ENCODE measurements around the gene SPATA6L. TPM values are rescaled to one million over a fixed set of nuclear protein-coding genes. Genes with fewer than 3 reads are reported as not detected.

Gene SPATA6L
- total and polyA plus RNA-seq, 4 donors: 1.6 to 6.2 (median 2.2) TPM

DNA sequence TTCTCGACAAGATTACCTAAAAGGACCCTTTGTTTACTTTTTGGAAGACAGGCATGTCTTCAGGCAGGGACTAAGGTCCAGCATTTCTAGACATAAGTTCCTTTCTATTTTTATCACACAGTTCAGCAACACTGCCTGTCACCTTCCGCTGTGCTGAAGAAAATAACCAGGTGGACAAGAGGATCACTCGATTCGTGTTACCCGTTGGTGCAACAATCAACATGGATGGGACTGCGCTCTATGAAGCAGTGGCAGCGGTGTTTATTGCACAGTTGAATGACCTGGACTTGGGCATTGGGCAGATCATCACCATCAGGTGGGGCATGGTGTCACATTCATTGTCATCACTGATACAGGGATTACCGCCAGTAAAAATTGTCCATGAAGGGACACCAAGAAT lies 89.8 kb downstream of the SPATA6L start:
- H3K9ac ChIP-seq (ENCODE audit: low read depth in 1 of 2, low read length in 2 of 2): no peak overlapping the region
- no peaks in the 10 kb centered on the region for H3K27me3 ChIP-seq (ENCODE audit: control insufficient read depth in 4 of 4, insufficient read depth in 4 of 4, low read length in 3 of 4)
- H3K9me3 ChIP-seq (ENCODE audit: control insufficient read depth in 4 of 4, low read length in 3 of 4): no peaks in the 10 kb centered on the region
- no peak for TF ChIP-seq JUND (IDR thresholded peaks at IDR 0.05)
- TF ChIP-seq RXRA (IDR thresholded peaks at IDR 0.05): no peak
- TF ChIP-seq YY1 (IDR thresholded peaks at IDR 0.05): no peak
- no peak for TF ChIP-seq HNF4G (IDR thresholded peaks at IDR 0.05)
- TF ChIP-seq CTCF (IDR thresholded peaks at IDR 0.05; ENCODE audit: low read depth, low read length, missing input control): no peak
- TF ChIP-seq TAF1 (conservative IDR thresholded peaks at IDR 0.05): no peak
- no peak for TF ChIP-seq MAX (IDR thresholded peaks at IDR 0.05)
- peaks cover 12 to 43% (median 18%) of the 10 kb centered on the region in 4 donors for H3K4me1 ChIP-seq (ENCODE audit: control insufficient read depth in 4 of 4, insufficient read depth in 4 of 4, low read length in 3 of 4)
- H3K27ac ChIP-seq (ENCODE audit: low read depth in 1 of 2, low read length in 2 of 2): peak overlapping the region; percentile 36
- WGBS: 89% methylated on average over 8 of the region's 8 CpGs
- peaks cover 0 to 33% (median 17%) of the 10 kb centered on the region in 4 donors for H3K36me3 ChIP-seq (ENCODE audit: control insufficient read depth in 4 of 4, insufficient read depth in 3 of 4, low read depth in 1 of 4, low read length in 3 of 4)
- DNase-seq (ENCODE audit: low spot score): no peak
- H3K4me3 ChIP-seq (ENCODE audit: low read depth in 1 of 3, low read length in 3 of 3): no peak overlapping the region

GRCh38 chr9:4575997-4576396 lies 90.3 kb downstream of the SPATA6L start:
- 82% methylated on average over 8 of the region's 8 CpGs for WGBS
- peaks cover 12 to 38% (median 15%) of the 10 kb centered on the region in 4 donors for H3K4me1 ChIP-seq (ENCODE audit: control insufficient read depth in 4 of 4, insufficient read depth in 4 of 4, low read length in 3 of 4)

GRCh38 chr9:4574657-4575243 lies 91.5 kb downstream of the SPATA6L start:
- Histone ChIP-seq H3K9me3 (ENCODE audit: control insufficient read depth in 4 of 4, low read length in 3 of 4) (no peaks in the 10 kb centered on the region), H3K27ac (ENCODE audit: low read depth in 1 of 2, low read length in 2 of 2) (peak overlapping the region; percentile 54 to 77), H3K27me3 (ENCODE audit: control insufficient read depth in 4 of 4, insufficient read depth in 4 of 4, low read length in 3 of 4) (no peaks in the 10 kb centered on the region), H3K9ac (ENCODE audit: low read depth in 1 of 2, low read length in 2 of 2) (no peak overlapping the region), H3K4me3 (ENCODE audit: low read depth in 1 of 3, low read length in 3 of 3) (no peak overlapping the region), H3K4me1 (ENCODE audit: control insufficient read depth in 4 of 4, insufficient read depth in 4 of 4, low read length in 3 of 4) (peaks cover 8 to 26% (median 9%) of the 10 kb centered on the region in 4 donors), H3K36me3 (ENCODE audit: control insufficient read depth in 4 of 4, insufficient read depth in 3 of 4, low read depth in 1 of 4, low read length in 3 of 4) (peaks cover 1 to 33% (median 18%) of the 10 kb centered on the region in 4 donors)
- 50% methylated on average over 7 of the region's 7 CpGs for WGBS
- DNase-seq (ENCODE audit: low spot score): no peak
- TF ChIP-seq TAF1 (conservative IDR thresholded peaks at IDR 0.05) (no peak), FOXA2 (IDR thresholded peaks at IDR 0.05) (no peak), SP1 (IDR thresholded peaks at IDR 0.05) (peak; percentile 44), EGR1 (IDR thresholded peaks at IDR 0.05; ENCODE audit: low read depth in 2 of 2) (no peak), RXRA (IDR thresholded peaks at IDR 0.05) (peak; percentile 28 to 30), FOXA1 (IDR thresholded peaks at IDR 0.05) (no peak), JUND (IDR thresholded peaks at IDR 0.05) (no peak), HNF4A (conservative IDR thresholded peaks at IDR 0.05) (peak; percentile 38 to 66), REST (IDR thresholded peaks at IDR 0.05) (no peak), RAD21 (IDR thresholded peaks at IDR 0.05) (peak in 1 of 2 donors; percentile 50), GABPA (IDR thresholded peaks at IDR 0.05 in 1 of 2, conservative IDR thresholded peaks at IDR 0.05 in 1 of 2) (no peak), NR2F2 (IDR thresholded peaks at IDR 0.05) (no peak), HNF4G (IDR thresholded peaks at IDR 0.05) (no peak), ATF3 (IDR thresholded peaks at IDR 0.05) (no peak), MAX (IDR thresholded peaks at IDR 0.05) (no peak)
- TF ChIP-seq, protein P1, sequence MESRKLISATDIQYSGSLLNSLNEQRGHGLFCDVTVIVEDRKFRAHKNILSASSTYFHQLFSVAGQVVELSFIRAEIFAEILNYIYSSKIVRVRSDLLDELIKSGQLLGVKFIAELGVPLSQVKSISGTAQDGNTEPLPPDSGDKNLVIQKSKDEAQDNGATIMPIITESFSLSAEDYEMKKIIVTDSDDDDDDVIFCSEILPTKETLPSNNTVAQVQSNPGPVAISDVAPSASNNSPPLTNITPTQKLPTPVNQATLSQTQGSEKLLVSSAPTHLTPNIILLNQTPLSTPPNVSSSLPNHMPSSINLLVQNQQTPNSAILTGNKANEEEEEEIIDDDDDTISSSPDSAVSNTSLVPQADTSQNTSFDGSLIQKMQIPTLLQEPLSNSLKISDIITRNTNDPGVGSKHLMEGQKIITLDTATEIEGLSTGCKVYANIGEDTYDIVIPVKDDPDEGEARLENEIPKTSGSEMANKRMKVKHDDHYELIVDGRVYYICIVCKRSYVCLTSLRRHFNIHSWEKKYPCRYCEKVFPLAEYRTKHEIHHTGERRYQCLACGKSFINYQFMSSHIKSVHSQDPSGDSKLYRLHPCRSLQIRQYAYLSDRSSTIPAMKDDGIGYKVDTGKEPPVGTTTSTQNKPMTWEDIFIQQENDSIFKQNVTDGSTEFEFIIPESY (IDR thresholded peaks at IDR 0.05): no peak

More at GRCh38 chr9:4575997-4576396, 90.3 kb downstream of the SPATA6L start:
- Histone ChIP-seq H3K36me3 (ENCODE audit: control insufficient read depth in 4 of 4, insufficient read depth in 3 of 4, low read depth in 1 of 4, low read length in 3 of 4) (peaks cover 0 to 33% (median 17%) of the 10 kb centered on the region in 4 donors), H3K4me3 (ENCODE audit: low read depth in 1 of 3, low read length in 3 of 3) (no peak overlapping the region), H3K9me3 (ENCODE audit: control insufficient read depth in 4 of 4, low read length in 3 of 4) (no peaks in the 10 kb centered on the region), H3K27me3 (ENCODE audit: control insufficient read depth in 4 of 4, insufficient read depth in 4 of 4, low read length in 3 of 4) (no peaks in the 10 kb centered on the region), H3K9ac (ENCODE audit: low read depth in 1 of 2, low read length in 2 of 2) (no peak overlapping the region), H3K27ac (ENCODE audit: low read depth in 1 of 2, low read length in 2 of 2) (peak overlapping the region; percentile 36)
- TF ChIP-seq HNF4A (conservative IDR thresholded peaks at IDR 0.05): peak in 1 of 2 donors; percentile 23
- no peak for TF ChIP-seq YY1 (IDR thresholded peaks at IDR 0.05)
- no peak for DNase-seq (ENCODE audit: low spot score)

Measured in liver (tissue), 9 donors.